Neural cell (in vitro differentiated cells): ENCODE results near the gene PCSK9. TPM values are rescaled to one million over a fixed set of nuclear protein-coding genes. Genes with fewer than 3 reads are reported as not detected.

ENCODE experiments used
- H2AFZ ChIP-seq: fragments of 200-600, 300-800 bp; sonication (generic), shearing (Covaris generic); 2 replicates; pipeline ENCODE4 v1.6.0; 2014; ENCODE audit warnings: low read depth, mild to moderate bottlenecking, antibody characterized with exemption, low read length, moderate library complexity
- H3F3A ChIP-seq: fragments of 200-600 bp; shearing (Covaris generic); 2 replicates; pipeline ENCODE4 v1.6.1; 2016; ENCODE audit warnings: mild to moderate bottlenecking, moderate library complexity, mixed read lengths, antibody characterized with exemption, low read length; ENCODE audit not compliant: insufficient read depth, poor library complexity, severe bottlenecking
- H3K27ac ChIP-seq: fragments of 200-600, 300-800 bp; sonication (generic), shearing (Covaris generic); 2 replicates; pipeline ENCODE4 v1.5.1; 2014; ENCODE audit warnings: mild to moderate bottlenecking, low read length, moderate library complexity
- H3K27me3 ChIP-seq: fragments of 300-800, 200-600 bp; sonication (generic), shearing (Covaris generic); 2 replicates; pipeline ENCODE4 v1.6.0; 2014; ENCODE audit warnings: mild to moderate bottlenecking, low read depth, low read length, moderate library complexity; ENCODE audit not compliant: insufficient read depth
- H3K36me3 ChIP-seq: fragments of 300-800, 200-600 bp; sonication (generic), shearing (Covaris generic); 2 replicates; pipeline ENCODE4 v1.5.1; 2014; ENCODE audit warnings: mild to moderate bottlenecking, antibody characterized with exemption, low read length, moderate library complexity; ENCODE audit not compliant: insufficient read depth
- H3K4me2 ChIP-seq: fragments of 300-800, 200-600 bp; sonication (generic), shearing (Covaris generic); 2 replicates; pipeline ENCODE4 v1.6.0; 2014; ENCODE audit warnings: mild to moderate bottlenecking, low read length
- H3K4me3 ChIP-seq: fragments of 300-800, 200-600 bp; sonication (generic), shearing (Covaris generic); 2 replicates; pipeline ENCODE4 v1.5.1; 2014; ENCODE audit warnings: mild to moderate bottlenecking, low read length, moderate library complexity
- H3K79me2 ChIP-seq: fragments of 200-600 bp; shearing (Covaris generic); replicated peaks from 2 replicates; pipeline ENCODE4 v1.6.0; 2014; ENCODE audit warnings: mild to moderate bottlenecking, low read length, moderate library complexity; ENCODE audit not compliant: insufficient read depth
- H3K9ac ChIP-seq: fragments of 300-800, 200-600 bp; sonication (generic), shearing (Covaris generic); 2 replicates; pipeline ENCODE4 v1.6.1; 2016; ENCODE audit warnings: mild to moderate bottlenecking, low read length, mixed read lengths
- H3K9me2 ChIP-seq: fragments of 200-600 bp; shearing (Covaris generic); 2 replicates; pipeline ENCODE4 v1.6.1; 2016; ENCODE audit warnings: mild to moderate bottlenecking, low read length, mixed read lengths; ENCODE audit not compliant: insufficient read depth
- H3K9me3 ChIP-seq: fragments of 200-600, 300-800 bp; sonication (generic), shearing (Covaris generic); 2 replicates; pipeline ENCODE4 v1.6.1; 2016; ENCODE audit warnings: mild to moderate bottlenecking, mixed run types, low read length, moderate library complexity, mixed read lengths
- H4K20me1 ChIP-seq: fragments of 200-600 bp; shearing (Covaris generic); 2 replicates; pipeline ENCODE4 v1.6.1; 2016; ENCODE audit warnings: mild to moderate bottlenecking, mixed run types; ENCODE audit not compliant: insufficient read depth
- EP300 ChIP-seq: fragments of 450-650 bp; conservative IDR thresholded peaks from 2 replicates; pipeline ENCODE4 v1.6.1; 2014; ENCODE audit warnings: antibody characterized with exemption, mild to moderate bottlenecking, moderate library complexity; ENCODE audit not compliant: poor library complexity, severe bottlenecking
- EZH2 ChIP-seq: fragments of 200-600, 300-800 bp; shearing (Covaris generic), sonication (generic); IDR thresholded peaks from 2 replicates; pipeline ENCODE4 v1.6.1; 2014; ENCODE audit warnings: antibody characterized with exemption, low read length, borderline replicate concordance, mild to moderate bottlenecking; ENCODE audit not compliant: insufficient read depth, poor library complexity, severe bottlenecking
- MXI1 ChIP-seq: fragments of 450-650 bp; conservative IDR thresholded peaks from 2 replicates; pipeline ENCODE4 v1.6.1; 2014; ENCODE audit warnings: antibody characterized with exemption, mild to moderate bottlenecking; ENCODE audit not compliant: poor library complexity, severe bottlenecking
- POLR2AphosphoS5 ChIP-seq: IDR thresholded peaks from 2 replicates; pipeline ENCODE4 v1.6.1; 2012
- RAD21 ChIP-seq: fragments of 450-650 bp; conservative IDR thresholded peaks from 2 replicates; pipeline ENCODE4 v1.6.1; 2014; ENCODE audit warnings: antibody characterized with exemption, mild to moderate bottlenecking, moderate library complexity
- SMC3 ChIP-seq: fragments of 450-650 bp; conservative IDR thresholded peaks from 2 replicates; pipeline ENCODE4 v1.6.1; 2014; ENCODE audit warnings: antibody characterized with exemption, mild to moderate bottlenecking, moderate library complexity; ENCODE audit not compliant: poor library complexity
- TAF1 ChIP-seq: IDR thresholded peaks from 2 replicates; pipeline ENCODE4 v1.6.1; 2012; ENCODE audit warnings: low read depth
- polyA plus RNA-seq: library from polyadenylated mRNA; depleted of rRNA; stranded (reverse); fragments of >200 nt; gene quantifications from 2 replicates; pipeline ENCODE4 v1.2.3, GENCODE V29; 2014
- TF ChIP-seq, protein P1 (sequence below): fragments of 450-650 bp; IDR thresholded peaks from 2 replicates; pipeline ENCODE4 v1.5.1; 2014; ENCODE audit warnings: antibody characterized with exemption, mild to moderate bottlenecking, moderate library complexity; ENCODE audit not compliant: poor library complexity, severe bottlenecking
- TF ChIP-seq, protein P2 (sequence below): IDR thresholded peaks from 2 replicates; pipeline ENCODE4 v1.6.1; 2012; ENCODE audit warnings: borderline replicate concordance

The PCSK9 gene
- polyA plus RNA-seq, 1 donor from 2014 or later, result not detected

DNA sequence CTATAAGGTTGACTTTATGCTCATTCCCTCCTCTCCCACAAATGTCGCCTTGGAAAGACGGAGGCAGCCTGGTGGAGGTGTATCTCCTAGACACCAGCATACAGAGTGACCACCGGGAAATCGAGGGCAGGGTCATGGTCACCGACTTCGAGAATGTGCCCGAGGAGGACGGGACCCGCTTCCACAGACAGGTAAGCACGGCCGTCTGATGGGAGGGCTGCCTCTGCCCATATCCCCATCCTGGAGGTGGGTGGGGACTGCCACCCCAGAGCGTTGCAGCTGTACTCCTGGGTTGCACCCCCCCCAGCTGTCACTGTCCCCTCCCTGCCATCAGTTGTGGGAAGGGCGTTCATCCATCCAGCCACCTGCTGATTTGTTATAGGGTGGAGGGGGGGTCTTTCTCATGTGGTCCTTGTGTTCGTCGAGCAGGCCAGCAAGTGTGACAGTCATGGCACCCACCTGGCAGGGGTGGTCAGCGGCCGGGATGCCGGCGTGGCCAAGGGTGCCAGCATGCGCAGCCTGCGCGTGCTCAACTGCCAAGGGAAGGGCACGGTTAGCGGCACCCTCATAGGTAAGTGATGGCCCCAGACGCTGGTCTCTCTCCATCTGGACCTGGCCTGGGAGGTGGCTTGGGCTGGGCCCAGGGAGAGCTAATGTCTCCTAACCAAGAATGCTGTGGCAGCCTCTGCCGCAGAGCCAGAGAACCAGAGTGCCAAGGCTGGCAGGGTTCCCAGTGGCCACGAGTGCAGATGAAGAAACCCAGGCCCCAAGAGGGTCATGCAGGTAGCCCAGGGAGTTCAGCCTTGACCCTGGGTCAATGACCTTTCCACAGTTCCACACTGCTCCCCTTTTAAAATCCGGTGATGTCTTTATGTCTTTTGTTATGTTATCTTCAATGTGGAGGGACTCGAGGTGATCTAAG, 13.1 kb downstream of the PCSK9 start:
- Histone ChIP-seq H2AFZ (no peak overlapping the region), H4K20me1 (no peaks in the 10 kb centered on the region), H3F3A (no peaks in the 10 kb centered on the region), H3K27me3 (no peaks in the 10 kb centered on the region), H3K4me3 (no peak overlapping the region), H3K4me2 (no peak overlapping the region), H3K9me3 (no peaks in the 10 kb centered on the region), H3K36me3 (no peaks in the 10 kb centered on the region), H3K9me2 (no peaks in the 10 kb centered on the region), H3K9ac (no peak overlapping the region), H3K79me2 (no peaks in the 10 kb centered on the region), H3K27ac (no peak overlapping the region)
- TF ChIP-seq, protein P1, sequence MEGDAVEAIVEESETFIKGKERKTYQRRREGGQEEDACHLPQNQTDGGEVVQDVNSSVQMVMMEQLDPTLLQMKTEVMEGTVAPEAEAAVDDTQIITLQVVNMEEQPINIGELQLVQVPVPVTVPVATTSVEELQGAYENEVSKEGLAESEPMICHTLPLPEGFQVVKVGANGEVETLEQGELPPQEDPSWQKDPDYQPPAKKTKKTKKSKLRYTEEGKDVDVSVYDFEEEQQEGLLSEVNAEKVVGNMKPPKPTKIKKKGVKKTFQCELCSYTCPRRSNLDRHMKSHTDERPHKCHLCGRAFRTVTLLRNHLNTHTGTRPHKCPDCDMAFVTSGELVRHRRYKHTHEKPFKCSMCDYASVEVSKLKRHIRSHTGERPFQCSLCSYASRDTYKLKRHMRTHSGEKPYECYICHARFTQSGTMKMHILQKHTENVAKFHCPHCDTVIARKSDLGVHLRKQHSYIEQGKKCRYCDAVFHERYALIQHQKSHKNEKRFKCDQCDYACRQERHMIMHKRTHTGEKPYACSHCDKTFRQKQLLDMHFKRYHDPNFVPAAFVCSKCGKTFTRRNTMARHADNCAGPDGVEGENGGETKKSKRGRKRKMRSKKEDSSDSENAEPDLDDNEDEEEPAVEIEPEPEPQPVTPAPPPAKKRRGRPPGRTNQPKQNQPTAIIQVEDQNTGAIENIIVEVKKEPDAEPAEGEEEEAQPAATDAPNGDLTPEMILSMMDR, result no peak
- TF ChIP-seq EZH2 (no peak), MXI1 (no peak), POLR2AphosphoS5 (no peak), SMC3 (no peak), TAF1 (no peak), RAD21 (no peak), EP300 (no peak)
- TF ChIP-seq, protein P2, sequence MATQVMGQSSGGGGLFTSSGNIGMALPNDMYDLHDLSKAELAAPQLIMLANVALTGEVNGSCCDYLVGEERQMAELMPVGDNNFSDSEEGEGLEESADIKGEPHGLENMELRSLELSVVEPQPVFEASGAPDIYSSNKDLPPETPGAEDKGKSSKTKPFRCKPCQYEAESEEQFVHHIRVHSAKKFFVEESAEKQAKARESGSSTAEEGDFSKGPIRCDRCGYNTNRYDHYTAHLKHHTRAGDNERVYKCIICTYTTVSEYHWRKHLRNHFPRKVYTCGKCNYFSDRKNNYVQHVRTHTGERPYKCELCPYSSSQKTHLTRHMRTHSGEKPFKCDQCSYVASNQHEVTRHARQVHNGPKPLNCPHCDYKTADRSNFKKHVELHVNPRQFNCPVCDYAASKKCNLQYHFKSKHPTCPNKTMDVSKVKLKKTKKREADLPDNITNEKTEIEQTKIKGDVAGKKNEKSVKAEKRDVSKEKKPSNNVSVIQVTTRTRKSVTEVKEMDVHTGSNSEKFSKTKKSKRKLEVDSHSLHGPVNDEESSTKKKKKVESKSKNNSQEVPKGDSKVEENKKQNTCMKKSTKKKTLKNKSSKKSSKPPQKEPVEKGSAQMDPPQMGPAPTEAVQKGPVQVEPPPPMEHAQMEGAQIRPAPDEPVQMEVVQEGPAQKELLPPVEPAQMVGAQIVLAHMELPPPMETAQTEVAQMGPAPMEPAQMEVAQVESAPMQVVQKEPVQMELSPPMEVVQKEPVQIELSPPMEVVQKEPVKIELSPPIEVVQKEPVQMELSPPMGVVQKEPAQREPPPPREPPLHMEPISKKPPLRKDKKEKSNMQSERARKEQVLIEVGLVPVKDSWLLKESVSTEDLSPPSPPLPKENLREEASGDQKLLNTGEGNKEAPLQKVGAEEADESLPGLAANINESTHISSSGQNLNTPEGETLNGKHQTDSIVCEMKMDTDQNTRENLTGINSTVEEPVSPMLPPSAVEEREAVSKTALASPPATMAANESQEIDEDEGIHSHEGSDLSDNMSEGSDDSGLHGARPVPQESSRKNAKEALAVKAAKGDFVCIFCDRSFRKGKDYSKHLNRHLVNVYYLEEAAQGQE, result no peak

DNA sequence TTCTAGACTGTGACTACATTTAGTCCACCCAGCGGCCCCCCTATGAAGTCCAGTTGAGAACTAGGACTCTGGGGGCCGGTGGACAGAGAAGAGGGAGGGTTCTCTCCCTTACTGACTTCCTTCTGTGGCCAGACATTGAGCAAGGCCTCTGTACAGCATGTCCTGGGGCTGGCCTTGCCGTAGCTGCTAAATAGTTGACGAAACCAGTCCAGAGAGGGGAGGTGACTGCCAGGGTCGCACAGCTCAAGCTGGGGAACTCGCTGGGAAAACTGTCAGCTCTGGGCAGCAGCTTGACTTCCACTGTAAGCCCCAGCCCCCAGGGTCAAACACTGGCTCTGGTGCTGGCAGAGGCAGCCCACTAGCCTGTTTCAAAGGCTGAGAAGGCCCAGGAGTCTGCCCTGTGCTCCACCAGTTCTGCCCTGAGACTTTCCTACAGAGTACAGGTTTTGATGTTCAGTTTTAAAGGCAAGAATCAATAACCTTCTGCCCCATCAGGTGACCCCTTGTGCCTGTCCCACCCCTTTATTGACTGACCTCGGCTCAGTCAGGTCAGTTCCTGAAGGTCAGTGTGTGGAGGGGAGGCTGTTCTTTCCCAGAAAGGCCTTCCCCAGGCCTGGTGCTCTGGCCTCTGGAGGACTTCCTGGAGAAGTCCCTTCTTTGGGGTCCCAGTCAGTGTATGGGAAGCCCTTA, 14.1 kb downstream of the PCSK9 start:
- no peaks in the 10 kb centered on the region for H3K27me3 ChIP-seq
- no peaks in the 10 kb centered on the region for H3K79me2 ChIP-seq
- no peaks in the 10 kb centered on the region for H3K9me2 ChIP-seq
- no peak overlapping the region for H3K9ac ChIP-seq
- H3K4me3 ChIP-seq, result no peak overlapping the region
- H3K36me3 ChIP-seq, result no peaks in the 10 kb centered on the region
- TF ChIP-seq MXI1 (no peak), EZH2 (no peak), SMC3 (no peak), TAF1 (no peak), EP300 (no peak), RAD21 (no peak), POLR2AphosphoS5 (no peak)
- TF ChIP-seq, protein P1, result no peak
- TF ChIP-seq, protein P2, result no peak
- no peak overlapping the region for H2AFZ ChIP-seq
- no peaks in the 10 kb centered on the region for H3K9me3 ChIP-seq
- H3K27ac ChIP-seq, result no peak overlapping the region
- no peak overlapping the region for H3K4me2 ChIP-seq
- H4K20me1 ChIP-seq, result no peaks in the 10 kb centered on the region
- no peaks in the 10 kb centered on the region for H3F3A ChIP-seq
